ENCODE results near the gene SERPINE2. TPM values are rescaled to one million over a fixed set of nuclear protein-coding genes. Genes with fewer than 3 reads are reported as not detected.

The SERPINE2 gene
- total RNA-seq, 1 experiment from 2014 or later = 380 TPM

DNA sequence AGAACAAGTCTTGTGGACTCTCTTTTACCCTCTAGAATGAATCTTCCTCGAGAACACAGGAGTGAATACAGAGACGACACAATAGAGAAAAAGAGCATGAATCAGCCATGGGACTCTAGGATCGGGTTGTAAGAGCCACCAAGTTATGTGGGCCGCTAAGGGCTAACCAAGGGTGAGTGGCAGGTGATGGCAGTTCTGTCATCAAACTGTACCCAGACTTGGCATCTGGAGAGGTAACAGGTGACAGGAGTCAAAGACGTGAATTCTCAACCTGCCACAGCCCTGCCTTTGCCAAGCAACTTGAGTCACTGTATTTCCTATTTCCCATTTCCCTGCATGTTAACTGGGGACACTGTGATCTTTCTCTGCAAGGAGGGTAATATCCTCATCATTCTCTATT lies 11.2 kb downstream of the SERPINE2 start:
- Histone ChIP-seq H3K27ac (ENCODE audit: low read depth, low read length, poor library complexity, severe bottlenecking) (no peak overlapping the region), H3K4me3 (ENCODE audit: low read depth, low read length, poor library complexity, severe bottlenecking) (no peak overlapping the region), H3K27me3 (replicated peaks; ENCODE audit: insufficient read depth, low read depth, low read length, poor library complexity) (no peaks in the 10 kb centered on the region), H3K9me3 (ENCODE audit: low read depth, low read length, poor library complexity, severe bottlenecking) (no peaks in the 10 kb centered on the region), H3K4me1 (ENCODE audit: insufficient read depth, low read length, poor library complexity, severe bottlenecking) (peaks cover 43% of the 10 kb centered on the region), H3K36me3 (ENCODE audit: insufficient read depth, low read length, poor library complexity, severe bottlenecking) (peaks cover 9% of the 10 kb centered on the region)
- ChIA-PET POLR2A (ENCODE audit: low non-redundant PET) (no interaction called here), CTCF (no interaction called here)
- TF ChIP-seq EZH2 (IDR thresholded peaks at IDR 0.05; ENCODE audit: borderline replicate concordance, low read depth, low read length, poor library complexity, severe bottlenecking) = no peak
- TF ChIP-seq, protein P1, sequence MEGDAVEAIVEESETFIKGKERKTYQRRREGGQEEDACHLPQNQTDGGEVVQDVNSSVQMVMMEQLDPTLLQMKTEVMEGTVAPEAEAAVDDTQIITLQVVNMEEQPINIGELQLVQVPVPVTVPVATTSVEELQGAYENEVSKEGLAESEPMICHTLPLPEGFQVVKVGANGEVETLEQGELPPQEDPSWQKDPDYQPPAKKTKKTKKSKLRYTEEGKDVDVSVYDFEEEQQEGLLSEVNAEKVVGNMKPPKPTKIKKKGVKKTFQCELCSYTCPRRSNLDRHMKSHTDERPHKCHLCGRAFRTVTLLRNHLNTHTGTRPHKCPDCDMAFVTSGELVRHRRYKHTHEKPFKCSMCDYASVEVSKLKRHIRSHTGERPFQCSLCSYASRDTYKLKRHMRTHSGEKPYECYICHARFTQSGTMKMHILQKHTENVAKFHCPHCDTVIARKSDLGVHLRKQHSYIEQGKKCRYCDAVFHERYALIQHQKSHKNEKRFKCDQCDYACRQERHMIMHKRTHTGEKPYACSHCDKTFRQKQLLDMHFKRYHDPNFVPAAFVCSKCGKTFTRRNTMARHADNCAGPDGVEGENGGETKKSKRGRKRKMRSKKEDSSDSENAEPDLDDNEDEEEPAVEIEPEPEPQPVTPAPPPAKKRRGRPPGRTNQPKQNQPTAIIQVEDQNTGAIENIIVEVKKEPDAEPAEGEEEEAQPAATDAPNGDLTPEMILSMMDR (conservative IDR thresholded peaks at IDR 0.05; ENCODE audit: low read depth, low read length) = no peak
- intact Hi-C loops (cut with micrococcal nuclease; ENCODE audit: unreplicated experiment) = no loop called here
- no peak for DNase-seq (ENCODE audit: low spot score)
- BruUV-seq (replicated peaks) = no TSS peak

DNA sequence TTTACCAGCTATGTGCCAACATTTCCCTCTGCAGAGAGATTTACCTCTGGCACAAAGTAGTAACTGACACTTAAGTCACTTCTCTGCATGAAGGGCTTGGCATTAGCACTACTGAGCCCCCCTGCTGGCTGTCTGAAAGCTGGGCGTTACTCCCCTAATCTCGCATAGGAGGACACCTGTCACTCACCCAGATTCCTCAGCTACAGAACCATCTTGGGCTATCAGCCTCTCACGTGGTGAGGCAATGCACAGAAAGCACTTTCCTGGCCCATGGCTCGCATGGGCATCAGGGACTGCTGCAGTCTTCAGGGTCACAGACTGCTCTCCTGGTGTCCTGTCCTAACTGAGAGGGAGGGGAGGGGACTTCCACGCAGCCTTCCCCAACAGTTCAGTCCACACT lies 12.0 kb downstream of the SERPINE2 start:
- Histone ChIP-seq H3K4me1 (ENCODE audit: insufficient read depth, low read length, poor library complexity, severe bottlenecking) (peaks cover 34% of the 10 kb centered on the region), H3K27ac (ENCODE audit: low read depth, low read length, poor library complexity, severe bottlenecking) (no peak overlapping the region), H3K4me3 (ENCODE audit: low read depth, low read length, poor library complexity, severe bottlenecking) (no peak overlapping the region), H3K27me3 (replicated peaks; ENCODE audit: insufficient read depth, low read depth, low read length, poor library complexity) (no peaks in the 10 kb centered on the region), H3K36me3 (ENCODE audit: insufficient read depth, low read length, poor library complexity, severe bottlenecking) (peaks cover 9% of the 10 kb centered on the region), H3K9me3 (ENCODE audit: low read depth, low read length, poor library complexity, severe bottlenecking) (no peaks in the 10 kb centered on the region)
- BruUV-seq (replicated peaks) = no TSS peak
- DNase-seq (ENCODE audit: low spot score) = peak; percentile 62
- POLR2A ChIA-PET (ENCODE audit: low non-redundant PET) = no interaction called here
- CTCF ChIA-PET = no interaction called here
- TF ChIP-seq, protein P1 (conservative IDR thresholded peaks at IDR 0.05; ENCODE audit: low read depth, low read length) = no peak
- no peak for TF ChIP-seq EZH2 (IDR thresholded peaks at IDR 0.05; ENCODE audit: borderline replicate concordance, low read depth, low read length, poor library complexity, severe bottlenecking)
- intact Hi-C loops (cut with micrococcal nuclease; ENCODE audit: unreplicated experiment) = no loop called here

DNA sequence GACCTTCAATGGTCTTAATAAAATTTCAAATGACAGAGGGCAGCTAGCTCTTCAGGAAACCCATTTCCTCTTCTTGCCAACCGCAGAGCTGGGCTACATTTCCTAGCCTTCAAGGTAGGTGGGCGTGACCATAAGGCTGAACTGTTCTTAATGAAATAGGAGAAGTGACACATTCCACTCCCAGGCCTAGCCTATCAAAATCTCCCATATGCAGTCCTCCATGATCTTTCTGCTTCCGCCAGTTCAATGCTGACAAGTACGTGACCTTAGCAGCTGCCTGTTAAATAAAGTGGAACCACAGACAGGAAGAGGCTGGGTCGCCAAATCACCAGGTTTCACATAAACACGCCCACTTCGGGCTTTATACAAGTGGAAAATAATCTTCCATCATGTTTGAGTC lies 13.2 kb downstream of the SERPINE2 start:
- no peak overlapping the region for H3K4me3 ChIP-seq (ENCODE audit: low read depth, low read length, poor library complexity, severe bottlenecking)
- peaks cover 3% of the 10 kb centered on the region for H3K36me3 ChIP-seq (ENCODE audit: insufficient read depth, low read length, poor library complexity, severe bottlenecking)
- CTCF ChIA-PET = no interaction called here
- TF ChIP-seq, protein P1 (conservative IDR thresholded peaks at IDR 0.05; ENCODE audit: low read depth, low read length) = no peak
- no peak for TF ChIP-seq EZH2 (IDR thresholded peaks at IDR 0.05; ENCODE audit: borderline replicate concordance, low read depth, low read length, poor library complexity, severe bottlenecking)
- H3K9me3 ChIP-seq (ENCODE audit: low read depth, low read length, poor library complexity, severe bottlenecking) = no peaks in the 10 kb centered on the region
- POLR2A ChIA-PET (ENCODE audit: low non-redundant PET) = no interaction called here
- peak; percentile 50 for DNase-seq (ENCODE audit: low spot score)
- no peak overlapping the region for H3K27ac ChIP-seq (ENCODE audit: low read depth, low read length, poor library complexity, severe bottlenecking)
- no peaks in the 10 kb centered on the region for H3K27me3 ChIP-seq (replicated peaks; ENCODE audit: insufficient read depth, low read depth, low read length, poor library complexity)
- BruUV-seq (replicated peaks) = no TSS peak
- H3K4me1 ChIP-seq (ENCODE audit: insufficient read depth, low read length, poor library complexity, severe bottlenecking) = peaks cover 38% of the 10 kb centered on the region
- intact Hi-C loops (cut with micrococcal nuclease; ENCODE audit: unreplicated experiment) = no loop called here

Data from A673 (cell line).